Dendritic cell treated with granulocyte-macrophage colony-stimulating factor and Interleukin-4, amounts not matched to agents 40 ng/mL and 50 ng/mL, for 4 days (primary cell): ENCODE results near the gene CCDC150.

Experiments
- H3K27ac Mint-ChIP-seq: one replicate; pipeline ENCODE4 v1.8.0; 2022; ENCODE audit warnings: mild to moderate bottlenecking, mixed read lengths
- H3K27me3 Mint-ChIP-seq: one replicate; pipeline ENCODE4 v1.8.0; 2022; ENCODE audit warnings: mild to moderate bottlenecking, mixed read lengths
- H3K36me3 Mint-ChIP-seq: one replicate; pipeline ENCODE4 v1.8.0; 2022; ENCODE audit warnings: low read depth, mixed read lengths
- H3K4me1 Mint-ChIP-seq: one replicate; pipeline ENCODE4 v1.8.0; 2022; ENCODE audit warnings: low read depth, mixed read lengths
- H3K4me3 Mint-ChIP-seq: one replicate; pipeline ENCODE4 v1.8.0; 2022; ENCODE audit warnings: mild to moderate bottlenecking, moderate library complexity, mixed read lengths
- H3K9me3 Mint-ChIP-seq: one replicate; pipeline ENCODE4 v1.8.0; 2022; ENCODE audit warnings: mixed read lengths
- intact Hi-C: fragments of 100-400 bp; cut with micrococcal nuclease; formaldehyde crosslinking; loops from one replicate; pipeline ENCODE4 v1.15.0; 2022

CCDC150 gene

GRCh38 chr2:196745711-196746110 is 106.2 kb downstream of the CCDC150 start:
- no peak overlapping the region for H3K4me3 Mint-ChIP-seq
- no peak overlapping the region for H3K27ac Mint-ChIP-seq
- intact Hi-C loops = no loop called here
- peaks cover 3% of the 10 kb centered on the region for H3K9me3 Mint-ChIP-seq
- no peaks in the 10 kb centered on the region for H3K36me3 Mint-ChIP-seq
- H3K27me3 Mint-ChIP-seq = no peaks in the 10 kb centered on the region
- H3K4me1 Mint-ChIP-seq = peaks cover 28% of the 10 kb centered on the region

GRCh38 chr2:196747400-196747799 is 107.9 kb downstream of the CCDC150 start:
- Mint-ChIP-seq H3K4me1 (peaks cover 37% of the 10 kb centered on the region), H3K27ac (no peak overlapping the region), H3K36me3 (no peaks in the 10 kb centered on the region), H3K27me3 (no peaks in the 10 kb centered on the region), H3K9me3 (no peaks in the 10 kb centered on the region), H3K4me3 (no peak overlapping the region)
- intact Hi-C loops = no loop called here

- H3K4me1 Mint-ChIP-seq = peaks cover 30% of the 10 kb centered on the region
- H3K27me3 Mint-ChIP-seq = no peaks in the 10 kb centered on the region
- H3K27ac Mint-ChIP-seq = peak overlapping the region; percentile 78
- H3K36me3 Mint-ChIP-seq = no peaks in the 10 kb centered on the region
- no peaks in the 10 kb centered on the region for H3K9me3 Mint-ChIP-seq
- intact Hi-C loops = no loop called here
- H3K4me3 Mint-ChIP-seq = no peak overlapping the region
These were observed 108.6 kb downstream of the CCDC150 start for GRCh38 chr2:196748123-196748522.

- H3K4me3 Mint-ChIP-seq = no peak overlapping the region
- no peaks in the 10 kb centered on the region for H3K36me3 Mint-ChIP-seq
- peaks cover 19% of the 10 kb centered on the region for H3K9me3 Mint-ChIP-seq
- H3K27ac Mint-ChIP-seq = no peak overlapping the region
- H3K27me3 Mint-ChIP-seq = no peaks in the 10 kb centered on the region
- intact Hi-C loops = loop anchor here (10.0 kb wide), 1 partner anchor 456 kb away; no protein-coding TSS in a partner anchor
- peaks cover 25% of the 10 kb centered on the region for H3K4me1 Mint-ChIP-seq
These were observed 110.9 kb downstream of the CCDC150 start for GRCh38 chr2:196750291-196750923.

- intact Hi-C loops = loop anchor here (10.0 kb wide), 1 partner anchor 456 kb away; no protein-coding TSS in a partner anchor
- Mint-ChIP-seq H3K36me3 (no peaks in the 10 kb centered on the region), H3K9me3 (peaks cover 26% of the 10 kb centered on the region), H3K4me1 (peaks cover 25% of the 10 kb centered on the region), H3K4me3 (peak overlapping the region; percentile 13), H3K27ac (peak overlapping the region; percentile 16), H3K27me3 (no peaks in the 10 kb centered on the region)
These were observed 111.6 kb downstream of the CCDC150 start for GRCh38 chr2:196750977-196751631.

- Mint-ChIP-seq H3K4me1 (no peaks in the 10 kb centered on the region), H3K27ac (no peak overlapping the region), H3K36me3 (peaks cover 32% of the 10 kb centered on the region), H3K27me3 (no peaks in the 10 kb centered on the region), H3K4me3 (no peak overlapping the region), H3K9me3 (peaks cover 40% of the 10 kb centered on the region)
- intact Hi-C loops = loop anchor here (10.0 kb wide), 1 partner anchor 464 kb away; no protein-coding TSS in a partner anchor
These were observed 119.2 kb downstream of the CCDC150 start for GRCh38 chr2:196758474-196759377.

- no peak overlapping the region for H3K27ac Mint-ChIP-seq
- H3K36me3 Mint-ChIP-seq = peaks cover 37% of the 10 kb centered on the region
- intact Hi-C loops = loop anchor here (10.0 kb wide), 1 partner anchor 465 kb away; no protein-coding TSS in a partner anchor
- H3K4me1 Mint-ChIP-seq = no peaks in the 10 kb centered on the region
- peaks cover 33% of the 10 kb centered on the region for H3K9me3 Mint-ChIP-seq
- H3K27me3 Mint-ChIP-seq = no peaks in the 10 kb centered on the region
- H3K4me3 Mint-ChIP-seq = no peak overlapping the region
These were observed 119.8 kb downstream of the CCDC150 start for GRCh38 chr2:196759378-196759706.

- Mint-ChIP-seq H3K4me1 (no peaks in the 10 kb centered on the region), H3K4me3 (no peak overlapping the region), H3K36me3 (peaks cover 66% of the 10 kb centered on the region), H3K27me3 (no peaks in the 10 kb centered on the region), H3K27ac (no peak overlapping the region), H3K9me3 (no peaks in the 10 kb centered on the region)
- intact Hi-C loops = no loop called here
These were observed 127.6 kb downstream of the CCDC150 start for GRCh38 chr2:196767101-196767500.
